ENCODE results near the gene STAT5B.

The STAT5B gene

DNA sequence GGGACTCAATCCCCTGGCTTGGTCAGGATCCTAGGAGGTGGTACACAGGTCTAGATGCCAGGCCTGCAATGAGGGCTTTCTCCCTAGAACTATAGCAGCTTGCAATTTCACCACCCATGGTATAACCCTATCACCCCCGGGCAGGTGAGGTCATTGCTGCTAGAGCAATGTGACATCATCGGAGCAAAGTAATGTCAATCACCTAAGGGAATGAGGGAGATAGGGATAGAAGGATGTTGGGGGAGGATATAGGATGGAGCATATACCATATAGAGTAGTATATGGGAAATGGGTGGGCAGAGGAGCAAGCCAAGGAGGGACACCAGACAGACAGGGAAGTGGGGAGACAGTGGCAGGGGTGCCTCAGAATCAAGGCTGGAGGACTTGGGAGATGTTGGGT, 98.5 kb downstream of the STAT5B start:
- peaks cover 0 to 17% (median 3%) of the 10 kb centered on the region in 11 experiments; a peak in 5 of 22 replicates for H3K9me3 ChIP-seq (replicated peaks in 1 of 11)
- no peak for TF ChIP-seq Cebpa-rat (IDR thresholded peaks at IDR 0.05)
- no peak overlapping the region for H3K4me3 ChIP-seq
- H3K4me2 ChIP-seq = peak overlapping the region in 2 of 11 experiments; percentile 65 to 75; a peak in 2 of 22 replicates
- no peak overlapping the region for H3K9ac ChIP-seq
- peaks cover 34 to 54% (median 51%) of the 10 kb centered on the region in 11 experiments for H3K27me3 ChIP-seq
- H3K36me3 ChIP-seq = no peaks in the 10 kb centered on the region
- peaks cover 15 to 45% (median 28%) of the 10 kb centered on the region in 10 experiments for H3K4me1 ChIP-seq
- no peak overlapping the region for H3K27ac ChIP-seq
- peaks cover 0 to 13% (median 0%) of the 10 kb centered on the region in 11 experiments; a peak in 8 of 22 replicates for H4K20me1 ChIP-seq

DNA sequence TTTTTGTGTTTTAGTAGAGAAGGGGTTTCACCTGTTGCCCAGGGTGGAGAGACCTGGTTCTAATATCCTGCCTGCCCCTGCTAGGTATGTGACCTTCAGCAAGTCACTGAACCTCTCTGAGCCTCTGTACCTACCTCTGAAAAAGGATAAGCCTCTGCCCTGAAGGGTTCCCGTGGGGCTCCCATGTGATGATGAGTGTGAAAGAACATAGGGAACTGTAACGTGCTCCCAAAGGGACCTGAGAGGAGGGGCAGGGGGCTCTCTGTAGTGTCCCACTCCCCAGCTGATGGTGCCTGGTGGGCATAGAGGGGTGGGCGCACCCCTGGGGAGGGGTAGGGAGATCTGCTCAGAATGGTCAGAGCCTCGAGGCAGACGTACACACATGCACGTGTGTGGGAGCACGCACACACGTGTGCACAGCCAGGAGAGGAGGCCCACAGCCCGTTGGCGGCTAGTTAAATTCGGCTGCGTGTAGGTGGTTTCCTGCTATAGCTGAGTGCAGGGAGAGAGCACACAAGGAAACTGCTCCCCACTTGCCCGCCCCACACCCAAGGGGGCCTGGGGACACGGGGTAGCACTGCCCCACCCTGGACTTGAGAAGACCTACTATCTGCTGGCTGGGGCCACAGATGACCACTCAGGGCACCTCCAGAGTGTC, 101.9 kb downstream of the STAT5B start:
- H3K9ac ChIP-seq = no peak overlapping the region
- no peak for TF ChIP-seq Cebpa-rat (IDR thresholded peaks at IDR 0.05)
- H3K4me3 ChIP-seq = no peak overlapping the region
- H3K9me3 ChIP-seq (replicated peaks in 1 of 11) = no peaks in the 10 kb centered on the region
- no peak overlapping the region for H3K27ac ChIP-seq
- H3K27me3 ChIP-seq = peaks cover 3 to 20% (median 16%) of the 10 kb centered on the region in 11 experiments; a peak in 21 of 22 replicates
- no peaks in the 10 kb centered on the region; a peak in 1 of 22 replicates for H3K36me3 ChIP-seq
- peaks cover 0 to 13% (median 0%) of the 10 kb centered on the region in 11 experiments; a peak in 3 of 22 replicates for H4K20me1 ChIP-seq
- peaks cover 0 to 16% (median 9%) of the 10 kb centered on the region in 10 experiments; a peak in 13 of 20 replicates for H3K4me1 ChIP-seq
- peak overlapping the region in 4 of 11 experiments; percentile 2 to 21 (median 12); a peak in 2 of 22 replicates for H3K4me2 ChIP-seq

DNA sequence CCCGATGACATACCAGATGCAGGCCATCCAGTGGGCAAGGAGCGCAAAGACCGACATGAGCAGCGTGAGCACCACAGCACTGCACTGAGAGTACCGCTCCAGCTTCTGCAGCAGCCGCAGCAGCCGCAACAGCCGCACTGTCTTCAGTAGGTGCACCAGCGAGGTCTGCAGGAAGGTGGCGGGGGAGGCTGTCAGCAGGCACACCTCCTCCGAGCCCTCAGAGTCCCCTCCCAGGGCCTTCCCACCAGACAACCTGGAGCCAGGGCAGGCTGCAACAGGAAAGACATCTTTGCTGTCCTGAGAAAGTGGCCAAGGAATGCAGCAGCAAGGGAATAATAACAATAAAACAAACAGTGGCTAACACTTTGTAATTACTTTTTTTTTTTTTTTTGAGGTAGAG, 104.4 kb downstream of the STAT5B start:
- Histone ChIP-seq H3K4me2 (no peak overlapping the region), H3K36me3 (no peaks in the 10 kb centered on the region; a peak in 1 of 22 replicates), H4K20me1 (no peaks in the 10 kb centered on the region; a peak in 1 of 22 replicates), H3K9ac (no peak overlapping the region), H3K27ac (no peak overlapping the region), H3K4me3 (no peak overlapping the region), H3K9me3 (replicated peaks in 1 of 11) (no peaks in the 10 kb centered on the region), H3K4me1 (peaks cover 0 to 20% (median 13%) of the 10 kb centered on the region in 10 experiments; a peak in 15 of 20 replicates), H3K27me3 (no peaks in the 10 kb centered on the region)
- TF ChIP-seq Cebpa-rat (IDR thresholded peaks at IDR 0.05) = no peak

DNA sequence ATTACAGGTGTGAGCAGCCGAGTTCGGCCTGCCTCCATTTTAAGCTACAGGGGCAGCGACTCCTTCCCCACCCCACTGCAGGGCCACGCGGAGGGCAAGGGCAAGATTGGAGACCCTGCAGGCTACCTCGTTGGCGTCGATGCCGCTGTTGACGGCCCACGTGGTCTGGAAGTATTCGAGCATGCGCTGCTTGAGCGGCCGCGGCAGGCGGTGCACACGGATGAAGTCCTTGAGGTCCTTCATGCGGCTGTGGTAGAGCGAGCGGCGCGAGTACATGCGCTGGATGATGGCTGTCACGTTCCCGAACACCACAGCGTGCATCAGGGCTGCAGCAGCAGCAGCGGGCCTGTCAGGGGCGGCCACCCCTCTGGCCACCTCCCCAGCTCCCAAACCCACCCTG, 106.8 kb downstream of the STAT5B start:
- Histone ChIP-seq H3K4me2 (no peak overlapping the region), H3K27ac (no peak overlapping the region), H3K9me3 (replicated peaks in 1 of 11) (no peaks in the 10 kb centered on the region), H4K20me1 (no peaks in the 10 kb centered on the region; a peak in 1 of 22 replicates), H3K36me3 (no peaks in the 10 kb centered on the region; a peak in 1 of 22 replicates), H3K4me3 (no peak overlapping the region), H3K4me1 (peaks cover 0 to 20% (median 15%) of the 10 kb centered on the region in 10 experiments; a peak in 15 of 20 replicates), H3K9ac (no peak overlapping the region), H3K27me3 (no peaks in the 10 kb centered on the region)
- TF ChIP-seq Cebpa-rat (IDR thresholded peaks at IDR 0.05) = no peak

DNA sequence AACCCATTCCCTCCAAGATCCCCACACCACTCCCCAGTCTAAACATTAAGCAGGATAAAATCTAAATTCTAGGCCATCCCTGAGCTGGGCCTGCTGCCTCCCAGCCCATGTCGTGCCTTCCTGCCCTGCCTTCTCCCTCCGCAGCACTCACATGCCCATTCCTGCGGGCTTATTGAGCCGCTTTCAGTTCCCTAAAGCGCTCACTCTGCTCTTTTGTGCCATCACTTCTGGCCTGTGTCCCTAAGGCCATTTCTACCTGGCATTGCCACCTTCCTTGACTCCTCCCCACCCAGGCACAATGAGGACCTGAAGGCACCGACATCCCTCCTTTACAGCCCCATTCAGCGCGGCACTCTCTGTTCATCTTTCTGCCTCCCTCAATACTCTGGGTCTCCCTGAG, 108.4 kb downstream of the STAT5B start:
- TF ChIP-seq Cebpa-rat (IDR thresholded peaks at IDR 0.05) = no peak
- peaks cover 0 to 23% (median 16%) of the 10 kb centered on the region in 10 experiments; a peak in 11 of 20 replicates for H3K4me1 ChIP-seq

DNA sequence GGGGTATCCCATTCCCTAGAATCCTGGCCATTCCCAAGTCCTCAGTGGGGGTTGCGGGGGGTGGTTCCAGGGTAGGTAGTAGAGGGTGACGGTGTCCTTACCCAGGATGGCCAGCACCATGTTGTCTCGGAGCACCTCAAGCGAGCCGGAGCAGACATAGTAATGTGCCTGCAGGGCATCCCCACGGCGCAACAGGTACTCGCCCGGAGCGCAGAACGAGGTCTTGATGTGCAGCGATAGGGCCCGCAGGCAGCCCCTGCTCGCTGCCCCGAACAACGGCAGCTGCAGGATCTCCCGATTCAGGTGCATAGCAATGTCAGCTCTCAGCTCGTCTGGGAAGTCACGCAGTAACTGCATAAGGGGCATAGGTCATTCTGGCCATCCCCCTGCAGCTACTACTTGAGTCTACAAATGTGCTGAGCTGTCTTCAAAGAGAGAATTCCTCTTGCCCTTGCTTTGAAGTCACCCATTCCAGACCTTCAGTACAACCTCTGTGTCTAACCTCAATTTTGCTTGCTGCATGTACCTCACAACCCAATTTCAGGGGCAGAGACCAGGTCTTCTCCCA, 109.9 kb downstream of the STAT5B start:
- Histone ChIP-seq H3K9ac (no peak overlapping the region), H3K27ac (no peak overlapping the region), H3K27me3 (no peaks in the 10 kb centered on the region), H3K9me3 (replicated peaks in 1 of 11) (no peaks in the 10 kb centered on the region), H3K4me3 (no peak overlapping the region), H3K4me1 (peaks cover 11 to 35% (median 28%) of the 10 kb centered on the region in 10 experiments), H4K20me1 (no peaks in the 10 kb centered on the region; a peak in 1 of 22 replicates), H3K4me2 (0 out of 22 replicates have a peak overlapping the region, but pooled peaks of 2 of the 11 experiments have one; percentile 4 to 42), H3K36me3 (no peaks in the 10 kb centered on the region)
- TF ChIP-seq Cebpa-rat (IDR thresholded peaks at IDR 0.05) = no peak

More for the DNA sequence above, 108.4 kb downstream of the STAT5B start:
- Histone ChIP-seq H3K9me3 (replicated peaks in 1 of 11) (no peaks in the 10 kb centered on the region), H3K27ac (no peak overlapping the region), H3K4me2 (peak overlapping the region in 5 of 11 experiments; percentile 37 to 64 (median 45); a peak in 7 of 22 replicates), H3K27me3 (no peaks in the 10 kb centered on the region), H3K36me3 (no peaks in the 10 kb centered on the region; a peak in 1 of 22 replicates), H4K20me1 (no peaks in the 10 kb centered on the region; a peak in 1 of 22 replicates), H3K9ac (no peak overlapping the region), H3K4me3 (no peak overlapping the region)

DNA sequence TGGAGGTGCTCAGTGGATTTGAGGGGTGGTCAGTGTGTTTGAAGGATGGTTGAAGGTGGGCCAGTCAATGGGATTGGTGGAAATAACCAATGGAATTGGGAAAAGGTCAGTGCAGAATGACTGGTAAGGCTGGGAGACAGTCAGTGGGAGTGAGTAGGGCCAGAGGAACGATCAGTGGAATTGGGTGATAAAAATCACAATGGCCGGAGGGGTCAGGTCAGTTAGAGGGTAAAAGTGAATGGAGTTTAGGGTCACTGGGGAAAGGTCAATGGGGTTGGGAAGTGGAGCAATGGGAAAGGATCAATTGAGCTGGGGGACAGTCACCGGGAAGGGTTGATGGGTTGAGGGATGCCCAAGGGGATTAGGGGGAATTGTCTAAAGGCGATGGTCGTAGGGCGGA, 110.4 kb downstream of the STAT5B start:
- Histone ChIP-seq H3K9ac (no peak overlapping the region), H3K27me3 (no peaks in the 10 kb centered on the region), H3K4me3 (no peak overlapping the region), H3K4me1 (peaks cover 16 to 41% (median 33%) of the 10 kb centered on the region in 10 experiments), H3K9me3 (replicated peaks in 1 of 11) (no peaks in the 10 kb centered on the region), H3K27ac (no peak overlapping the region), H3K36me3 (no peaks in the 10 kb centered on the region), H3K4me2 (no peak overlapping the region), H4K20me1 (no peaks in the 10 kb centered on the region; a peak in 1 of 22 replicates)
- no peak for TF ChIP-seq Cebpa-rat (IDR thresholded peaks at IDR 0.05)

DNA sequence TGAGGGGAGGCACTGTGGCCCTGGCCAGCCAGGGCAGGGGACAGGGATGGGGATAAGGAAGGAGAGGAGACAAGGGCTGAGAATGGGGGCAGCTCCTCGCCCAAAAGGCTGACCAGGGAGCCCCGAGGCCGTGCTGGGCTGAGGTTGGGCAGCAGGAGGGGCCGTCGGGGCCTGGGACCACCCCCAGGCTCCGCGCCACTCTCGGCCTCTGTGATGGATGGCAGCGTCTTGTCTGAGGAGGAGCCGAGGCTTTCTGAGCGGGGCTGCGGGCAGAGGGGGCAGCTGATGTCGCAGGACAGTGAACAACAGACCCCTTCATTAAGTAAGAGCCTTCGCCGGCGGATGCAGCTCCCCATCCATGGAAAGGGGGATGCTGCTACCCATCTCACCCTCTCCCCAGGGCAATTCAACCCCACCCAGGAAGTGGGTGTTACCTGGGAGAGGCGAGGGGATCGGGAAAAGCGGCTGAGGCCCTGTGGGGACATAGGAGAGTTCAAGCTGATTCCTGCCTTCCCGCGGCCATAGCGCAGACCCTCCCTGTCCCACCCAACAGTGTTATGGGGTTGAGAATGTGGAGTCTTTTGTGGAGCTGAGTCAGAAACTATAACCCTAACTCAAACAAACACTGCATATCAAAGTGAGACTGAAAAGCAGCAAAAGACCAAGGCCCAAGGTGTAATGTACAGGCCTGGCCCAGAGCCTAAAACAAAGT, 112.3 kb downstream of the STAT5B start:
- Histone ChIP-seq H3K27me3 (no peaks in the 10 kb centered on the region), H3K4me2 (no peak overlapping the region), H3K27ac (no peak overlapping the region), H3K4me1 (peaks cover 32 to 56% (median 41%) of the 10 kb centered on the region in 10 experiments), H3K4me3 (no peak overlapping the region), H3K36me3 (no peaks in the 10 kb centered on the region), H3K9ac (no peak overlapping the region), H3K9me3 (replicated peaks in 1 of 11) (no peaks in the 10 kb centered on the region), H4K20me1 (no peaks in the 10 kb centered on the region; a peak in 1 of 22 replicates)
- TF ChIP-seq Cebpa-rat (IDR thresholded peaks at IDR 0.05) = no peak

DNA sequence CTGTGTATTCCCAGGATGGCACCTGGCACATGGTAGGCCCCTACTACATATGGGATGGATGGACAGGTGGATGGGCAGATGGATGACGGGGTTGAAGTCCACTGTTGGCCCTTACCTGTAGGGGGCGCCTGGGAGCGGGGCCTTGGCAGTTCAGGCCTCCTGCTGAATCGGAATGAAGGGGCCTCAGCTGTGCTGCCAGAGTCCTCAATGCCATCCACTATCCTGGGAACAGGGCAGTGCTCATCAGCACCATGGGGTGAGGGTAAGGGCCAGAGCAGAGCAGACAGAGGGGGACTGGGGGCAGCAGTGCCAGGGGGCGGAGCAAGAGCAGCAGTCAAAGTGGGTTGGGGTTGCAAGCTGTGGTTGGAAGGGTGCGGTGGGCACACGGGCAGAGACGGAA, 113.1 kb downstream of the STAT5B start:
- Histone ChIP-seq H3K9me3 (replicated peaks in 1 of 11) (no peaks in the 10 kb centered on the region), H3K4me3 (no peak overlapping the region), H4K20me1 (no peaks in the 10 kb centered on the region; a peak in 1 of 22 replicates), H3K4me1 (peaks cover 32 to 55% (median 38%) of the 10 kb centered on the region in 10 experiments), H3K27ac (no peak overlapping the region), H3K4me2 (no peak overlapping the region; a peak in 1 of 22 replicates), H3K9ac (no peak overlapping the region), H3K36me3 (no peaks in the 10 kb centered on the region), H3K27me3 (no peaks in the 10 kb centered on the region)
- no peak for TF ChIP-seq Cebpa-rat (IDR thresholded peaks at IDR 0.05)
